Panc1 (cell line): ENCODE results near the gene FAR1.

Experiments
- CTCF ChIP-seq: fragments of 450-650 bp; IDR thresholded peaks from 2 replicates; pipeline ENCODE4 v1.5.1; 2017; ENCODE audit warnings: mild to moderate bottlenecking
- POLR2AphosphoS5 ChIP-seq: IDR thresholded peaks from 2 replicates; pipeline ENCODE4 v1.6.1; 2012; ENCODE audit warnings: mild to moderate bottlenecking, low read depth, low read length, moderate library complexity
- SIN3A ChIP-seq: IDR thresholded peaks from 2 replicates; pipeline ENCODE4 v1.6.1; 2012; ENCODE audit warnings: low read depth, mild to moderate bottlenecking, low read length, moderate library complexity, borderline replicate concordance; ENCODE audit not compliant: insufficient read depth
- TF ChIP-seq, protein P1 (sequence below), 2 experiments: IDR thresholded peaks; 2 replicates each; pipeline ENCODE4 v1.6.1; 2011 to 2012; ENCODE audit warnings: low read depth in 2 of 2, control low read depth in 1 of 2, low read length in 1 of 2, mild to moderate bottlenecking in 1 of 2, moderate library complexity in 1 of 2; ENCODE audit not compliant: insufficient read depth in 1 of 2

DNA sequence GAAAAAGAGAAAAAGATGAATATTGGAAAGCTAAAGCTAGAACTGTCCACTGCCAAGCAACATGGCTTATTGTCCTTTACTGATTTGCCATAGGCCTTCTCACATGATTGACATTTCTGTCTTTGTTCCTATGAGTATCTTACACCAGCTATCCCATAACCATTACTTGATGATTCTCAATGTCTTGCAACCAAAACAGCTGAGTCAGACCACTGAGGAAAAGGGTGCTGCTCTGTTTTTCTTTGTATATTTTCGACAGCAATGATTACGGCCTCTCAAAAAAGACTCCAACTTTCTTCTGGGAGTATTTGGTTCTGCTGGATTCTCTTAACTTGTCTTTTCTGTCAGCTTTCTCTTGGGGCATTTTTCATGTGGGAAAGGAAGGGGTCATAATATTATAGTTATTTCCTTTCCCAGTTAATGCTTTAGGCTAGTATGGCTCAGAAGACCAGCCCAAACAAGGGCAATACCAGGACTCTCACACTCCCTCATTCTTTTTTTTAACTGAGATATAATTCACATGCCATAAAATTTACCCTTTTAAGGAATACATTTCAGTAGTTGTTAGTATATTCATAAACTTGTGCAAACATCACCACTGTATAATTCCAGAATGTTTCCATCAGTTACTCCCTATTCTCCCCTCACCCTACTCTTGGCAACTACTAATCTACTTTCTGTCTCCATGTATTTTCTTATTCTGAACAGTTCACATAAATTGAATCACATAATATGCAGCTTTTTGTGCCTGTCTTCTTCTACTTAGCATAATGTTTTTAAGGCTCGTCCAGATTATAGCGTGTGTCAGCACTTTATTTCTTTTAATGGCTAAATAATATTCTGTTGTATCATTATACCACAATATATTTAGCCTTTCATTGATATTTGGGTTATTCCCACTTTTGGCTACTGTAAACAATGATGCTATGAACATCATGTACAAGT is 31.1 kb upstream of the FAR1 start:
- TF ChIP-seq CTCF (no peak), SIN3A (no peak), POLR2AphosphoS5 (no peak)
- TF ChIP-seq, protein P1, sequence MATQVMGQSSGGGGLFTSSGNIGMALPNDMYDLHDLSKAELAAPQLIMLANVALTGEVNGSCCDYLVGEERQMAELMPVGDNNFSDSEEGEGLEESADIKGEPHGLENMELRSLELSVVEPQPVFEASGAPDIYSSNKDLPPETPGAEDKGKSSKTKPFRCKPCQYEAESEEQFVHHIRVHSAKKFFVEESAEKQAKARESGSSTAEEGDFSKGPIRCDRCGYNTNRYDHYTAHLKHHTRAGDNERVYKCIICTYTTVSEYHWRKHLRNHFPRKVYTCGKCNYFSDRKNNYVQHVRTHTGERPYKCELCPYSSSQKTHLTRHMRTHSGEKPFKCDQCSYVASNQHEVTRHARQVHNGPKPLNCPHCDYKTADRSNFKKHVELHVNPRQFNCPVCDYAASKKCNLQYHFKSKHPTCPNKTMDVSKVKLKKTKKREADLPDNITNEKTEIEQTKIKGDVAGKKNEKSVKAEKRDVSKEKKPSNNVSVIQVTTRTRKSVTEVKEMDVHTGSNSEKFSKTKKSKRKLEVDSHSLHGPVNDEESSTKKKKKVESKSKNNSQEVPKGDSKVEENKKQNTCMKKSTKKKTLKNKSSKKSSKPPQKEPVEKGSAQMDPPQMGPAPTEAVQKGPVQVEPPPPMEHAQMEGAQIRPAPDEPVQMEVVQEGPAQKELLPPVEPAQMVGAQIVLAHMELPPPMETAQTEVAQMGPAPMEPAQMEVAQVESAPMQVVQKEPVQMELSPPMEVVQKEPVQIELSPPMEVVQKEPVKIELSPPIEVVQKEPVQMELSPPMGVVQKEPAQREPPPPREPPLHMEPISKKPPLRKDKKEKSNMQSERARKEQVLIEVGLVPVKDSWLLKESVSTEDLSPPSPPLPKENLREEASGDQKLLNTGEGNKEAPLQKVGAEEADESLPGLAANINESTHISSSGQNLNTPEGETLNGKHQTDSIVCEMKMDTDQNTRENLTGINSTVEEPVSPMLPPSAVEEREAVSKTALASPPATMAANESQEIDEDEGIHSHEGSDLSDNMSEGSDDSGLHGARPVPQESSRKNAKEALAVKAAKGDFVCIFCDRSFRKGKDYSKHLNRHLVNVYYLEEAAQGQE (IDR thresholded peaks at IDR 0.05; ENCODE audit: insufficient read depth in 1 of 2, low read depth in 2 of 2, low read length in 1 of 2) = no peak
